Endothelial cell of umbilical vein (primary cell): Measurements from ENCODE around the gene TSPAN14. TPM values are rescaled to one million over a fixed set of nuclear protein-coding genes. Genes with fewer than 3 reads are reported as not detected.

ENCODE experiments used
- BruUV-seq: library from RNA; stranded (reverse); fragments of 400-500 nt; replicated peaks from 2 replicates; lab custom pipeline; 2021; lab: Mats Ljungman, UMichigan
- CTCF ChIA-PET: fragments of 300-600, 350-600 bp; sonication (Branson Sonifier 250); formaldehyde crosslinking; loops from one replicate; lab custom pipeline; 2021; ENCODE audit warnings: antibody characterized with exemption, inconsistent platforms; lab: Charles Lee
- POLR2A ChIA-PET: fragments of 300-600, 350-600 bp; sonication (Branson Sonifier 250); formaldehyde crosslinking; loops from one replicate; lab custom pipeline; 2021; ENCODE audit warnings: antibody characterized with exemption, inconsistent platforms; lab: Charles Lee
- DNase-seq: peaks from one replicate; pipeline ENCODE4 v3.0.0-alpha.2; 2011; ENCODE audit warnings: low read depth, low spot score
- FAIRE-seq: peaks from 2 replicates; lab custom pipeline; 2011; peaks lifted over from hg19 to GRCh38; lab: Jason Lieb, UNC
- H2AFZ ChIP-seq: 2 replicates; pipeline ENCODE4 v1.6.0; 2012; ENCODE audit warnings: low read depth, low read length, control low read depth, inconsistent platforms
- H3K27ac ChIP-seq: 2 replicates; pipeline ENCODE4 v1.5.1; 2011; ENCODE audit warnings: low read depth, mild to moderate bottlenecking, control low read depth, low read length, moderate library complexity; ENCODE audit not compliant: insufficient read depth
- H3K27me3 ChIP-seq, 2 experiments: 2 replicates each; pipeline versions ENCODE4 v1.6.0 to v1.6.1; 2011; ENCODE audit warnings: low read length in 2 of 2, mixed read lengths in 1 of 2; ENCODE audit not compliant: control insufficient read depth in 2 of 2, insufficient read depth in 2 of 2
- H3K36me3 ChIP-seq, 2 experiments: 2 replicates in 1 of 2; 3 replicates in 1 of 2; pipeline ENCODE4 v1.5.1; 2011; ENCODE audit warnings: low read length in 2 of 2, mild to moderate bottlenecking in 1 of 2, moderate library complexity in 1 of 2; ENCODE audit not compliant: control insufficient read depth in 2 of 2, insufficient read depth in 2 of 2; ENCODE audit errors: extremely low read depth in 1 of 2
- H3K4me1 ChIP-seq: 3 replicates; pipeline ENCODE4 v1.5.1; 2011; ENCODE audit warnings: mild to moderate bottlenecking, low read length; ENCODE audit not compliant: control insufficient read depth, insufficient read depth; ENCODE audit errors: extremely low read depth
- H3K4me2 ChIP-seq: 2 replicates; pipeline ENCODE4 v1.6.1; 2011; ENCODE audit warnings: low read length, control low read depth, mixed read lengths; ENCODE audit not compliant: insufficient read depth
- H3K4me3 ChIP-seq, 3 experiments: fragments of 200-600 bp in 1 of 3; sonication (generic), shearing (Covaris generic) in 1 of 3; replicated peaks in 1 of 3; 2 replicates each; pipeline ENCODE4 v1.5.1; 2011 to 2016; ENCODE audit warnings: control low read depth in 3 of 3, low read length in 3 of 3, mild to moderate bottlenecking in 2 of 3, inconsistent platforms in 1 of 3, low read depth in 1 of 3, moderate library complexity in 1 of 3; ENCODE audit not compliant: insufficient read depth in 1 of 3
- H3K79me2 ChIP-seq: 2 replicates; pipeline ENCODE4 v1.6.0; 2012; ENCODE audit warnings: low read length, inconsistent platforms; ENCODE audit not compliant: control insufficient read depth, insufficient read depth
- H3K9ac ChIP-seq: replicated peaks from 2 replicates; pipeline ENCODE3; 2011; ENCODE audit warnings: low read length, control low read depth; ENCODE audit not compliant: insufficient read depth; ENCODE audit errors: extremely low read depth
- H3K9me1 ChIP-seq: replicated peaks from 3 replicates; pipeline ENCODE4 v1.6.0; 2011; ENCODE audit warnings: mild to moderate bottlenecking, low read length; ENCODE audit not compliant: control insufficient read depth, insufficient read depth; ENCODE audit errors: extremely low read depth
- H3K9me3 ChIP-seq: replicated peaks from 2 replicates; pipeline ENCODE4 v1.5.1; 2012; ENCODE audit warnings: low read length, inconsistent platforms; ENCODE audit not compliant: control insufficient read depth, insufficient read depth
- H4K20me1 ChIP-seq: replicated peaks from 2 replicates; pipeline ENCODE3; 2011; ENCODE audit warnings: mild to moderate bottlenecking, low read length; ENCODE audit not compliant: control insufficient read depth, insufficient read depth; ENCODE audit errors: extremely low read depth
- EZH2 ChIP-seq: IDR thresholded peaks from 2 replicates; pipeline ENCODE4 v1.6.1; 2012; ENCODE audit warnings: borderline replicate concordance, low read depth, mild to moderate bottlenecking, moderate library complexity, low read length, inconsistent platforms; ENCODE audit not compliant: severe bottlenecking
- FOS ChIP-seq: IDR thresholded peaks from 2 replicates; pipeline ENCODE4 v1.6.1; 2011; ENCODE audit warnings: mild to moderate bottlenecking, low read length, moderate library complexity, borderline replicate concordance; ENCODE audit not compliant: insufficient read depth
- GATA2 ChIP-seq: IDR thresholded peaks from 2 replicates; pipeline ENCODE4 v1.7.0; 2011; ENCODE audit warnings: low read depth, mild to moderate bottlenecking, moderate library complexity, mixed read lengths, low read length; ENCODE audit not compliant: insufficient read length, insufficient read depth
- JUN ChIP-seq: IDR thresholded peaks from 2 replicates; pipeline ENCODE4 v1.6.1; 2011; ENCODE audit warnings: borderline replicate concordance, low read depth; ENCODE audit not compliant: insufficient read length, insufficient read depth
- MYC ChIP-seq: IDR thresholded peaks from one replicate; pipeline ENCODE4 v1.6.1; 2011; ENCODE audit warnings: mild to moderate bottlenecking, low read depth, low read length
- POLR2A ChIP-seq: IDR thresholded peaks from 2 replicates; pipeline ENCODE4 v1.6.1; 2012; ENCODE audit warnings: low read depth, mild to moderate bottlenecking, control low read depth, low read length
- POLR2AphosphoS5 ChIP-seq: IDR thresholded peaks from 2 replicates; pipeline ENCODE4 v1.6.1; 2012; ENCODE audit warnings: low read depth, mild to moderate bottlenecking, control low read depth, low read length, moderate library complexity; ENCODE audit not compliant: insufficient read depth
- dilution Hi-C: fragments of 300-500 bp; cut with MboI; formaldehyde crosslinking; loops from one replicate; pipeline ENCODE4 v1.15.0; 2019; ENCODE audit warnings: low sequenced_read_pairs; ENCODE audit not compliant: extremely low pct_ligation_motif_present
- intact Hi-C: fragments of 100-400 bp; cut with micrococcal nuclease; formaldehyde crosslinking; loops from one replicate; pipeline ENCODE4 v1.10.0; 2022
- polyA plus RNA-seq, 4 experiments: library from polyadenylated mRNA; depleted of rRNA in 3 of 4; stranded (reverse) in 3 of 4; unstranded in 1 of 4; fragments of >200 nt; gene quantifications; 2 replicates each; pipeline versions ENCODE4 v1.2.1 to v1.2.3, GENCODE V29; 2011 to 2012; ENCODE audit warnings: missing spikeins in 1 of 4
- total RNA-seq: library from RNA; stranded (reverse); gene quantifications from 2 replicates; pipeline ENCODE4 v1.2.3, GENCODE V29; 2021
- TF ChIP-seq, protein P1 (sequence below): IDR thresholded peaks from 2 replicates; pipeline ENCODE4 v1.6.1; 2011; ENCODE audit not compliant: insufficient read depth, insufficient read length
- TF ChIP-seq, protein P2 (sequence below), 2 donors: IDR thresholded peaks; 1 replicate in 1 of 2; 2 replicates in 1 of 2; pipeline ENCODE4 v1.5.1; 2011; ENCODE audit warnings: low read length in 2 of 2, mild to moderate bottlenecking in 2 of 2, moderate library complexity in 2 of 2, control low read depth in 1 of 2, inconsistent platforms in 1 of 2, low read depth in 1 of 2; ENCODE audit not compliant: insufficient read depth in 1 of 2; ENCODE audit errors: extremely low read depth in 1 of 2

TSPAN14 gene
- total and polyA plus RNA-seq, 2 donors (not counting 3 experiments of a cell fraction or from before 2014, with no cell fraction given) = 210 to 242 TPM

DNA sequence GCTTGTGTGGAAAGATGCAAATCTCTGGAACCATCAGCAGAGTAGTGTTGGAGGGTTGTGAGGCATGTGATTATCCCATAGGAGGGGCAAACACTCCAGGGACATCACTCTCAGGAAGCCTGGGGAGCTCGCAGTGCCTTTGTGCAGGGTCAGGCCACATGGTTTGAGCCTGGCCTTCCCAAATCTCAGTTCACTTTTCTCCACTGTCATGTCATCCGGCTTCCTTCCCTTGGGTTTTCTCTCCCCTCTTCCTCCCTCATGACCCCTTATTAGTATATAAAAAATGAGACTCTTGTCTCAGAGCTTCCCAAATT, 20.4 kb downstream of the TSPAN14 start:
- Histone ChIP-seq H3K27me3 (no peaks in the 10 kb centered on the region), H3K4me3 (no peak overlapping the region), H4K20me1 (peaks cover 10% of the 10 kb centered on the region), H3K9me1 (no peaks in the 10 kb centered on the region), H3K9ac (no peak overlapping the region), H3K36me3 (peaks cover 14 to 25% of the 10 kb centered on the region in 2 experiments), H2AFZ (no peak overlapping the region), H3K27ac (no peak overlapping the region), H3K79me2 (peaks cover 96% of the 10 kb centered on the region), H3K9me3 (no peaks in the 10 kb centered on the region), H3K4me1 (peaks cover 73% of the 10 kb centered on the region), H3K4me2 (no peak overlapping the region)
- dilution Hi-C loops (no loop called here), intact Hi-C loops (no loop called here)
- FAIRE-seq = no peak
- TF ChIP-seq POLR2AphosphoS5 (no peak), FOS (no peak), MYC (no peak), JUN (no peak), EZH2 (no peak), POLR2A (no peak), GATA2 (no peak)
- TF ChIP-seq, protein P1, sequence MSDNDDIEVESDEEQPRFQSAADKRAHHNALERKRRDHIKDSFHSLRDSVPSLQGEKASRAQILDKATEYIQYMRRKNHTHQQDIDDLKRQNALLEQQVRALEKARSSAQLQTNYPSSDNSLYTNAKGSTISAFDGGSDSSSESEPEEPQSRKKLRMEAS = no peak
- TF ChIP-seq, protein P2, sequence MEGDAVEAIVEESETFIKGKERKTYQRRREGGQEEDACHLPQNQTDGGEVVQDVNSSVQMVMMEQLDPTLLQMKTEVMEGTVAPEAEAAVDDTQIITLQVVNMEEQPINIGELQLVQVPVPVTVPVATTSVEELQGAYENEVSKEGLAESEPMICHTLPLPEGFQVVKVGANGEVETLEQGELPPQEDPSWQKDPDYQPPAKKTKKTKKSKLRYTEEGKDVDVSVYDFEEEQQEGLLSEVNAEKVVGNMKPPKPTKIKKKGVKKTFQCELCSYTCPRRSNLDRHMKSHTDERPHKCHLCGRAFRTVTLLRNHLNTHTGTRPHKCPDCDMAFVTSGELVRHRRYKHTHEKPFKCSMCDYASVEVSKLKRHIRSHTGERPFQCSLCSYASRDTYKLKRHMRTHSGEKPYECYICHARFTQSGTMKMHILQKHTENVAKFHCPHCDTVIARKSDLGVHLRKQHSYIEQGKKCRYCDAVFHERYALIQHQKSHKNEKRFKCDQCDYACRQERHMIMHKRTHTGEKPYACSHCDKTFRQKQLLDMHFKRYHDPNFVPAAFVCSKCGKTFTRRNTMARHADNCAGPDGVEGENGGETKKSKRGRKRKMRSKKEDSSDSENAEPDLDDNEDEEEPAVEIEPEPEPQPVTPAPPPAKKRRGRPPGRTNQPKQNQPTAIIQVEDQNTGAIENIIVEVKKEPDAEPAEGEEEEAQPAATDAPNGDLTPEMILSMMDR (IDR thresholded peaks at IDR 0.05; ENCODE audit: extremely low read depth in 1 of 2, insufficient read depth in 1 of 2, low read depth in 1 of 2, low read length in 2 of 2) = no peak
- ChIA-PET CTCF (interaction anchor here (0.7 to 37.4 kb wide), 6 partner anchors 8 to 32 kb away, joined by 3 to 1118 read pairs (median 3); no protein-coding TSS in a partner anchor), POLR2A (interaction anchor here (0.6 kb wide), 1 partner anchor 10 kb away, joined by 4 read pairs; no protein-coding TSS in a partner anchor)
- DNase-seq = no peak
- BruUV-seq = no TSS peak
